GM12878 (cell line): ENCODE results near the gene FAM120AOS. TPM values are rescaled to one million over a fixed set of nuclear protein-coding genes. Genes with fewer than 3 reads are reported as not detected.
A peak's percentile ranks its signal among the peaks of the same experiment; 100 is the strongest.

Experiments used
- ASH2L ChIP-seq: fragments of 300-600, 200-600 bp; sonication (generic); IDR thresholded peaks from 2 replicates; pipeline ENCODE4 v1.6.1; 2017; ENCODE audit warnings: low read depth, mild to moderate bottlenecking, borderline replicate concordance
- BACH1 ChIP-seq: fragments of 450-650 bp; IDR thresholded peaks from 2 replicates; pipeline ENCODE4 v1.6.1; 2017; ENCODE audit warnings: mild to moderate bottlenecking, borderline replicate concordance
- CBFB ChIP-seq: IDR thresholded peaks from 2 replicates; pipeline ENCODE4 v1.6.1; 2016; ENCODE audit warnings: antibody characterized with exemption, low read depth
- CBX3 ChIP-seq: fragments of 200-600 bp; sonication (generic); IDR thresholded peaks from 2 replicates; pipeline ENCODE4 v1.6.1; 2016; ENCODE audit warnings: low read depth, borderline replicate concordance
- DPF2 ChIP-seq: fragments of 450-650 bp; IDR thresholded peaks from 2 replicates; pipeline ENCODE4 v1.6.1; 2017; ENCODE audit warnings: mild to moderate bottlenecking
- EGR1 ChIP-seq, 2 experiments: IDR thresholded peaks; 1 replicate in 1 of 2; 2 replicates in 1 of 2; pipeline ENCODE4 v1.6.1; 2011 to 2012; ENCODE audit warnings: low read depth in 2 of 2, low read length in 2 of 2, borderline replicate concordance in 1 of 2, mild to moderate bottlenecking in 1 of 2, moderate library complexity in 1 of 2
- GABPA ChIP-seq: IDR thresholded peaks from 2 replicates; pipeline ENCODE4 v1.6.1; 2014; ENCODE audit warnings: antibody characterized with exemption, low read depth, mild to moderate bottlenecking, inconsistent platforms
- IKZF1 ChIP-seq: fragments of 450-650 bp; conservative IDR thresholded peaks from 2 replicates; pipeline ENCODE4 v1.6.1; 2017; ENCODE audit warnings: antibody characterized with exemption, mild to moderate bottlenecking
- KLF5 ChIP-seq: fragments of 450-650 bp; IDR thresholded peaks from 2 replicates; pipeline ENCODE4 v1.6.1; 2014; ENCODE audit warnings: mild to moderate bottlenecking; ENCODE audit not compliant: partially characterized antibody
- NR2F1 ChIP-seq: fragments of 450-650 bp; conservative IDR thresholded peaks from 2 replicates; pipeline ENCODE4 v1.6.1; 2017; ENCODE audit warnings: mild to moderate bottlenecking
- PAX8 ChIP-seq: fragments of 450-650 bp; IDR thresholded peaks from 2 replicates; pipeline ENCODE4 v1.6.1; 2017; ENCODE audit warnings: mild to moderate bottlenecking, moderate library complexity
- PKNOX1 ChIP-seq: fragments of 450-650 bp; IDR thresholded peaks from 2 replicates; pipeline ENCODE4 v1.6.1; 2016; ENCODE audit warnings: mild to moderate bottlenecking
- POLR2A ChIP-seq: IDR thresholded peaks from 2 replicates; pipeline ENCODE4 v1.6.1; 2011; ENCODE audit warnings: low read depth, mild to moderate bottlenecking, low read length
- POU2F2 ChIP-seq: IDR thresholded peaks from 3 replicates; pipeline ENCODE4 v1.6.1; 2011; ENCODE audit warnings: low read depth, mild to moderate bottlenecking, low read length, borderline replicate concordance
- STAT1 ChIP-seq: fragments of 450-650 bp; conservative IDR thresholded peaks from 2 replicates; pipeline ENCODE4 v1.6.1; 2014; ENCODE audit warnings: antibody characterized with exemption, mild to moderate bottlenecking
- YY1 ChIP-seq: IDR thresholded peaks from 2 replicates; pipeline ENCODE4 v1.6.1; 2011; ENCODE audit warnings: low read depth, mild to moderate bottlenecking, low read length
- ZNF687 ChIP-seq: fragments of 450-650 bp; IDR thresholded peaks from 2 replicates; pipeline ENCODE4 v1.6.1; 2017; ENCODE audit warnings: mild to moderate bottlenecking, moderate library complexity
- polyA plus RNA-seq, 11 experiments: library from polyadenylated mRNA; depleted of rRNA in 4 of 11; unstranded in 6 of 11; stranded (reverse) in 5 of 11; fragments of >200 nt; fragmentation: Nextera tagmentation in 4 of 11; fragmentation: Illumina TruSeq in 1 of 11; extraction: Ambion mirVana in 4 of 11; extraction: Trizol in 1 of 11; gene quantifications; 1 replicate in 1 of 11; 2 replicates in 10 of 11; pipeline versions ENCODE4 v1.2.1 to v1.2.3, GENCODE V29; 2011 to 2016; ENCODE audit warnings: inconsistent platforms in 2 of 11, missing spikeins in 2 of 11, low read depth in 1 of 11
- total RNA-seq, 4 experiments: library from RNA; depleted of rRNA in 3 of 4; stranded (reverse); fragments of >200 nt in 3 of 4; fragmentation: Illumina TruSeq in 1 of 4; extraction: Trizol in 1 of 4; gene quantifications; 2 replicates each; pipeline versions ENCODE4 v1.2.1 to v1.2.3, GENCODE V29; 2013 to 2021
- TF ChIP-seq, protein P1 (sequence below): fragments of 450-650 bp; conservative IDR thresholded peaks from 2 replicates; pipeline ENCODE4 v1.6.1; 2017; ENCODE audit warnings: mild to moderate bottlenecking, moderate library complexity
- TF ChIP-seq, protein P2 (sequence below): fragments of 450-650 bp; IDR thresholded peaks from 2 replicates; pipeline ENCODE4 v1.6.1; 2017; ENCODE audit warnings: low read depth, mild to moderate bottlenecking, moderate library complexity
- TF ChIP-seq, protein P3 (sequence below): IDR thresholded peaks from 2 replicates; pipeline ENCODE4 v1.6.1; 2012; ENCODE audit warnings: low read length, inconsistent platforms

Gene FAM120AOS
- total and polyA plus RNA-seq, 10 of the 15 experiments (the other 5 are each of a cell fraction or from before 2014, with no cell fraction given), result 15.9 to 55.1 (median 34.6) TPM

GRCh38 chr9:93450945-93451815 is 2.2 kb downstream of the FAM120AOS start, which contains the start of gene FAM120A (continued):
- TF ChIP-seq, protein P1, sequence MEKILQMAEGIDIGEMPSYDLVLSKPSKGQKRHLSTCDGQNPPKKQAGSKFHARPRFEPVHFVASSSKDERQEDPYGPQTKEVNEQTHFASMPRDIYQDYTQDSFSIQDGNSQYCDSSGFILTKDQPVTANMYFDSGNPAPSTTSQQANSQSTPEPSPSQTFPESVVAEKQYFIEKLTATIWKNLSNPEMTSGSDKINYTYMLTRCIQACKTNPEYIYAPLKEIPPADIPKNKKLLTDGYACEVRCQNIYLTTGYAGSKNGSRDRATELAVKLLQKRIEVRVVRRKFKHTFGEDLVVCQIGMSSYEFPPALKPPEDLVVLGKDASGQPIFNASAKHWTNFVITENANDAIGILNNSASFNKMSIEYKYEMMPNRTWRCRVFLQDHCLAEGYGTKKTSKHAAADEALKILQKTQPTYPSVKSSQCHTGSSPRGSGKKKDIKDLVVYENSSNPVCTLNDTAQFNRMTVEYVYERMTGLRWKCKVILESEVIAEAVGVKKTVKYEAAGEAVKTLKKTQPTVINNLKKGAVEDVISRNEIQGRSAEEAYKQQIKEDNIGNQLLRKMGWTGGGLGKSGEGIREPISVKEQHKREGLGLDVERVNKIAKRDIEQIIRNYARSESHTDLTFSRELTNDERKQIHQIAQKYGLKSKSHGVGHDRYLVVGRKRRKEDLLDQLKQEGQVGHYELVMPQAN, result peak; percentile 67
- peak in 1 of 2 experiments; percentile 48; a peak in 2 of 3 replicates for TF ChIP-seq EGR1 (IDR thresholded peaks at IDR 0.05; ENCODE audit: borderline replicate concordance in 1 of 2, low read depth in 2 of 2, low read length in 2 of 2)
- TF ChIP-seq IKZF1, result peak; percentile 96
- peak; percentile 12; the same call in 1 of the 2 replicates for TF ChIP-seq PKNOX1
- 0 out of 2 replicates have a peak, but pooled peaks have one; percentile 30 for TF ChIP-seq NR2F1
- TF ChIP-seq GABPA, result no peak
- TF ChIP-seq ZNF687, result peak; percentile 55; the same call in 1 of the 2 replicates
- peak; percentile 69 for TF ChIP-seq KLF5
- TF ChIP-seq, protein P2, sequence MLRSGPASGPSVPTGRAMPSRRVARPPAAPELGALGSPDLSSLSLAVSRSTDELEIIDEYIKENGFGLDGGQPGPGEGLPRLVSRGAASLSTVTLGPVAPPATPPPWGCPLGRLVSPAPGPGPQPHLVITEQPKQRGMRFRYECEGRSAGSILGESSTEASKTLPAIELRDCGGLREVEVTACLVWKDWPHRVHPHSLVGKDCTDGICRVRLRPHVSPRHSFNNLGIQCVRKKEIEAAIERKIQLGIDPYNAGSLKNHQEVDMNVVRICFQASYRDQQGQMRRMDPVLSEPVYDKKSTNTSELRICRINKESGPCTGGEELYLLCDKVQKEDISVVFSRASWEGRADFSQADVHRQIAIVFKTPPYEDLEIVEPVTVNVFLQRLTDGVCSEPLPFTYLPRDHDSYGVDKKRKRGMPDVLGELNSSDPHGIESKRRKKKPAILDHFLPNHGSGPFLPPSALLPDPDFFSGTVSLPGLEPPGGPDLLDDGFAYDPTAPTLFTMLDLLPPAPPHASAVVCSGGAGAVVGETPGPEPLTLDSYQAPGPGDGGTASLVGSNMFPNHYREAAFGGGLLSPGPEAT, result peak; percentile 58
- no peak for TF ChIP-seq STAT1
- TF ChIP-seq POLR2A, result peak; percentile 83
- TF ChIP-seq POU2F2, result peak; percentile 52; the same call in 1 of the 3 replicates
- peak; percentile 86 for TF ChIP-seq DPF2
- TF ChIP-seq YY1, result peak; percentile 82
- no peak for TF ChIP-seq PAX8
- TF ChIP-seq BACH1, result 0 out of 2 replicates have a peak, but pooled peaks have one; percentile 88
- TF ChIP-seq, protein P3, sequence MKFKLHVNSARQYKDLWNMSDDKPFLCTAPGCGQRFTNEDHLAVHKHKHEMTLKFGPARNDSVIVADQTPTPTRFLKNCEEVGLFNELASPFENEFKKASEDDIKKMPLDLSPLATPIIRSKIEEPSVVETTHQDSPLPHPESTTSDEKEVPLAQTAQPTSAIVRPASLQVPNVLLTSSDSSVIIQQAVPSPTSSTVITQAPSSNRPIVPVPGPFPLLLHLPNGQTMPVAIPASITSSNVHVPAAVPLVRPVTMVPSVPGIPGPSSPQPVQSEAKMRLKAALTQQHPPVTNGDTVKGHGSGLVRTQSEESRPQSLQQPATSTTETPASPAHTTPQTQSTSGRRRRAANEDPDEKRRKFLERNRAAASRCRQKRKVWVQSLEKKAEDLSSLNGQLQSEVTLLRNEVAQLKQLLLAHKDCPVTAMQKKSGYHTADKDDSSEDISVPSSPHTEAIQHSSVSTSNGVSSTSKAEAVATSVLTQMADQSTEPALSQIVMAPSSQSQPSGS, result no peak
- no peak for TF ChIP-seq CBX3
- peak; percentile 69; the same call in 1 of the 2 replicates for TF ChIP-seq ASH2L
- TF ChIP-seq CBFB, result 0 out of 2 replicates have a peak, but pooled peaks have one; percentile 42
